Ascending aorta (tissue), 2 donors: Measurements from ENCODE around the gene STMND1. TPM values are rescaled to one million over a fixed set of nuclear protein-coding genes. Genes with fewer than 3 reads are reported as not detected.

Experiments used
- DNase-seq, 2 donors: peaks; one replicate each; pipeline ENCODE4 v3.0.0-alpha.2; 2019; ENCODE audit warnings: low spot score in 2 of 2
- H3K27ac ChIP-seq, 2 donors: fragments of 200-600 bp; sonication (generic); one replicate each; pipeline ENCODE4 v1.5.1; 2016 to 2017; ENCODE audit warnings: mild to moderate bottlenecking in 1 of 2
- H3K27me3 ChIP-seq: fragments of 200-600 bp; sonication (generic); one replicate; pipeline ENCODE4 v1.5.1; 2017
- H3K36me3 ChIP-seq, 2 donors: fragments of 200-600 bp; sonication (generic); one replicate each; pipeline ENCODE4 v1.5.1; 2016
- H3K4me1 ChIP-seq, 2 donors: fragments of 200-600 bp; sonication (generic); one replicate each; pipeline ENCODE4 v1.5.1; 2016 to 2017; ENCODE audit warnings: mild to moderate bottlenecking in 1 of 2
- H3K4me3 ChIP-seq, 2 donors: fragments of 200-600 bp; sonication (generic); one replicate each; pipeline ENCODE4 v1.5.1; 2016 to 2017; ENCODE audit warnings: mild to moderate bottlenecking in 1 of 2
- H3K9me3 ChIP-seq, 2 donors: fragments of 200-600 bp; sonication (generic); one replicate each; pipeline ENCODE4 v1.5.1; 2016
- CTCF ChIP-seq, 3 experiments: fragments of 200-600 bp in 2 of 3; fragments of 450-650 bp in 1 of 3; sonication (generic) in 2 of 3; IDR thresholded peaks; one replicate each; pipeline ENCODE4 v1.5.1; 2016 to 2019; ENCODE audit warnings: antibody characterized with exemption in 3 of 3, mild to moderate bottlenecking in 1 of 3, moderate library complexity in 1 of 3
- intact Hi-C: fragments of 100-400 bp; cut with DNase I; formaldehyde crosslinking; loops from one replicate; pipeline ENCODE4 v1.15.1; 2023
- total RNA-seq: library from RNA; depleted of rRNA; stranded (reverse); fragments of >200 nt; gene quantifications from one replicate; pipeline ENCODE4 v1.1.0, GENCODE V29; 2016

STMND1 gene
- total RNA-seq, 1 donor from 2014 or later = not detected

DNA sequence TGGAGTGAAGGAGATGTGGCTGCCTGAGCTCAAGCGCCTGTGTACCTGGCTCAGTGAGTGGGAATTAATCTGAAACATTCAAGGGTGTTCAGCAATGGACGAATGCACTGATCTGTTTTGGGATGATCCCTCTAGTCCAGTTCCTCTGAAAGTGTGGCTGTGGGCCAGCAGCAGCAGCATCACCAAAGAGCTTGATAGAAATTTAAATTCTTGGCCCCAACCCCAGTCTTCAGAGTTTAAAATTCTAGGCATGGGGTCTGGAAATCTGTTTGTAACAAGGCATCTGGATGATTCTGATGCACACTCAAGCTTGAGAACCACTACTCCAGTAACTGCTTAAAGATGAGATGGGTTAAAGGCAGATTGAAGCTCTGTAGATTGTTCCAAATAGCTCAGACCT is 59.2 kb downstream of the STMND1 start:
- Histone ChIP-seq H3K4me3 (no peak overlapping the region), H3K9me3 (no peaks in the 10 kb centered on the region), H3K36me3 (no peaks in the 10 kb centered on the region), H3K27me3 (no peaks in the 10 kb centered on the region), H3K27ac (no peak overlapping the region), H3K4me1 (no peaks in the 10 kb centered on the region)
- no peak for TF ChIP-seq CTCF (IDR thresholded peaks at IDR 0.05)
- no peak for DNase-seq
- intact Hi-C loops = no loop called here

GRCh38 chr6:17165383-17165782 is 63.5 kb downstream of the STMND1 start:
- intact Hi-C loops = no loop called here
- no peak for DNase-seq
- Histone ChIP-seq H3K9me3 (no peaks in the 10 kb centered on the region), H3K27ac (no peak overlapping the region), H3K4me3 (no peak overlapping the region), H3K27me3 (no peaks in the 10 kb centered on the region), H3K36me3 (no peaks in the 10 kb centered on the region), H3K4me1 (no peaks in the 10 kb centered on the region)
- TF ChIP-seq CTCF (IDR thresholded peaks at IDR 0.05) = no peak

- intact Hi-C loops = no loop called here
- no peak for DNase-seq
Measured at GRCh38 chr6:17167327-17167979, 65.6 kb downstream of the STMND1 start.

GRCh38 chr6:17169291-17169690 is 67.4 kb downstream of the STMND1 start:
- no peak for DNase-seq
- Histone ChIP-seq H3K27me3 (no peaks in the 10 kb centered on the region), H3K27ac (no peak overlapping the region), H3K36me3 (no peaks in the 10 kb centered on the region), H3K4me1 (no peaks in the 10 kb centered on the region), H3K9me3 (no peaks in the 10 kb centered on the region), H3K4me3 (no peak overlapping the region)
- intact Hi-C loops = no loop called here
- TF ChIP-seq CTCF (IDR thresholded peaks at IDR 0.05) = no peak

More at GRCh38 chr6:17167327-17167979, 65.6 kb downstream of the STMND1 start:
- H3K36me3 ChIP-seq = no peaks in the 10 kb centered on the region
- H3K9me3 ChIP-seq = no peaks in the 10 kb centered on the region
- TF ChIP-seq CTCF (IDR thresholded peaks at IDR 0.05) = peak; percentile 12 to 51 (median 19)
- no peak overlapping the region for H3K27ac ChIP-seq
- H3K4me3 ChIP-seq = no peak overlapping the region
- no peaks in the 10 kb centered on the region for H3K4me1 ChIP-seq
- no peaks in the 10 kb centered on the region for H3K27me3 ChIP-seq

DNA sequence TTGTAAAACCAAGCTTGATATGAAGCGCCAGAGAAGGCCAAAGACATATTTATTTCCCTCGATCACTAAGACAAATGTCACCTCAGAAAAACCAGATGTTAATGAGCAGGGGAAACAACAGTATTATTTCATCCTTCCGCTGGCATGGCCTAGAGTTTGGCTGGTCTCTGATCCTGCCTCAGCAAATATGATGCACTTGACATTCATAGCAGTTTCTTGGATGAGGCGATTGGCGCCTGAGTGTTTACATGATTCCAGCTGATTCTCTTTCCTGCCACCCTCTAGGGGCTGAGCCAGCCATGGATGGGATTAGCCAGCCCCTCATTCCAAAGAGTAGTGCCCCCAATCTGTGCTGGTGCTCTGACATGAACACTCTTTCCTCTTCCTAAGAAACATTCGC is 67.9 kb downstream of the STMND1 start:
- no peaks in the 10 kb centered on the region for H3K9me3 ChIP-seq
- intact Hi-C loops = no loop called here
- H3K27ac ChIP-seq = no peak overlapping the region
- H3K27me3 ChIP-seq = no peaks in the 10 kb centered on the region
- H3K36me3 ChIP-seq = no peaks in the 10 kb centered on the region
- H3K4me3 ChIP-seq = no peak overlapping the region
- no peak for TF ChIP-seq CTCF (IDR thresholded peaks at IDR 0.05)
- DNase-seq = no peak
- no peaks in the 10 kb centered on the region for H3K4me1 ChIP-seq
